Gastrocnemius medialis (tissue), 4 donors: ENCODE measurements around the gene CFAP57.

Experiments used
- CTCF ChIP-seq, 5 experiments: fragments of 450-650 bp in 3 of 5; fragments of 200-600 bp in 2 of 5; sonication (generic) in 2 of 5; IDR thresholded peaks in 4 of 5; conservative IDR thresholded peaks in 1 of 5; 1 replicate in 4 of 5; 2 replicates in 1 of 5; pipeline ENCODE4 v1.5.1; 2016 to 2019; ENCODE audit warnings: antibody characterized with exemption in 5 of 5, mild to moderate bottlenecking in 3 of 5, moderate library complexity in 3 of 5
- POLR2A ChIP-seq, 2 donors: fragments of 450-650 bp; IDR thresholded peaks; one replicate each; pipeline ENCODE4 v1.6.1; 2017; ENCODE audit warnings: antibody characterized with exemption in 2 of 2, mild to moderate bottlenecking in 2 of 2, moderate library complexity in 2 of 2

- no peak for TF ChIP-seq CTCF (IDR thresholded peaks at IDR 0.05 in 4 of 5, conservative IDR thresholded peaks at IDR 0.05 in 1 of 5)
- TF ChIP-seq POLR2A (IDR thresholded peaks at IDR 0.05): no peak
These were observed 75.3 kb downstream of the CFAP57 start for GRCh38 chr1:43247256-43247921.
